Epithelial cell of esophagus (primary cell): ENCODE results near the gene MAZ.
"Not testable (repeated sequence)": the region's sequence is repeated elsewhere in the genome, so short reads cannot be mapped to it uniquely, and the experiment has no call there.

Experiments used
- DNase-seq: peaks from one replicate; pipeline ENCODE4 v3.0.0; 2010; ENCODE audit warnings: low read depth
- H3K4me3 ChIP-seq: 2 replicates; pipeline ENCODE4 v1.5.1; 2011; ENCODE audit warnings: mild to moderate bottlenecking, low read length, control low read depth
- CTCF ChIP-seq: IDR thresholded peaks from 2 replicates; pipeline ENCODE4 v1.5.1; 2011; ENCODE audit warnings: low read depth, mild to moderate bottlenecking, low read length, control low read depth, inconsistent platforms; ENCODE audit not compliant: insufficient read depth; ENCODE audit errors: missing control alignments

The MAZ gene

GRCh38 chr16:29784901-29785500 is 21.3 kb upstream of the MAZ start:
- TF ChIP-seq CTCF = peak; percentile 77
- no peak overlapping the region for H3K4me3 ChIP-seq
- DNase-seq = peak; percentile 52

GRCh38 chr16:29787155-29787554 is 19.2 kb upstream of the MAZ start:
- not testable (repeated sequence) for H3K4me3 ChIP-seq, DNase-seq

GRCh38 chr16:29789775-29790182 is 16.6 kb upstream of the MAZ start:
- peak overlapping the region; percentile 85 for H3K4me3 ChIP-seq
- no peak for TF ChIP-seq CTCF
- DNase-seq = no peak

GRCh38 chr16:29790183-29790948 is 16.0 kb upstream of the MAZ start, which contains the start of gene KIF22:
Gene KIF22, plus strand, starts transcription at chr16:29790751. Its CDS starts 9 bp downstream, at chr16:29790760.
- peak; percentile 99 for DNase-seq
- H3K4me3 ChIP-seq = peak within 1 kb of the TSS; percentile 85
- peak; percentile 67 for TF ChIP-seq CTCF

GRCh38 chr16:29790949-29791844 is 15.1 kb upstream of the MAZ start:
- H3K4me3 ChIP-seq = peak overlapping the region; percentile 85
- no peak for TF ChIP-seq CTCF
- no peak for DNase-seq

- DNase-seq = no peak
- peak overlapping the region; percentile 85 for H3K4me3 ChIP-seq
- TF ChIP-seq CTCF = no peak
Measured at GRCh38 chr16:29791845-29792807, 14.2 kb upstream of the MAZ start.

- not testable (repeated sequence) for DNase-seq, H3K4me3 ChIP-seq
Measured at GRCh38 chr16:29793153-29793552, 13.2 kb upstream of the MAZ start.
